Measurements from ENCODE around the gene SLAMF8.

- no peak for TF ChIP-seq CTCF (IDR thresholded peaks at IDR 0.05)
- no peak for TF ChIP-seq POLR2A (IDR thresholded peaks at IDR 0.05)
Measured at GRCh38 chr1:159803956-159804689, 22.6 kb upstream of the SLAMF8 start.

Data from ovary (tissue), 3 donors.